Pancreas (tissue), 10 donors: ENCODE data around the gene VAPA. TPM values are rescaled to one million over a fixed set of nuclear protein-coding genes. Genes with fewer than 3 reads are reported as not detected.

Experiments used
- ATAC-seq, 4 donors: fragments of 200-7000 bp; cut with Tn5 transposase; one replicate each; pipeline versions ENCODE4 v1.8.0 to v1.9.1; 2020; ENCODE audit warnings: mild to moderate bottlenecking in 4 of 4, moderate library complexity in 4 of 4
- DNase-seq, 6 donors: peaks; one replicate each; pipeline ENCODE4 v3.0.0-alpha.2; 2020
- FAIRE-seq: peaks from 2 replicates; lab custom pipeline; 2012; peaks lifted over from hg19 to GRCh38; lab: Jason Lieb, UNC
- H3K27ac ChIP-seq, 4 donors: fragments of 200-600 bp; sonication (generic); 1 replicate in 3 of 4; 2 replicates in 1 of 4; pipeline versions ENCODE4 v1.5.0 to v1.8.0; 2020
- H3K27me3 ChIP-seq, 4 donors: fragments of 200-600 bp; one replicate each; pipeline ENCODE4 v1.8.0; 2021
- H3K36me3 ChIP-seq, 3 donors: fragments of 200-600 bp; sonication (generic) in 1 of 3; one replicate each; pipeline versions ENCODE4 v1.5.0 to v1.8.0; 2020 to 2021
- H3K4me1 ChIP-seq, 3 donors: fragments of 200-600 bp; one replicate each; pipeline ENCODE4 v1.8.0; 2021
- H3K4me3 ChIP-seq, 4 donors: fragments of 200-600 bp; sonication (generic) in 2 of 4; one replicate each; pipeline versions ENCODE4 v1.5.0 to v1.8.0; 2020 to 2021
- H3K9me3 ChIP-seq, 4 donors: fragments of 200-600 bp; one replicate each; pipeline ENCODE4 v1.8.0; 2021
- CTCF ChIP-seq, 4 donors: fragments of 200-600 bp; sonication (generic) in 3 of 4; IDR thresholded peaks; one replicate each; pipeline versions ENCODE4 v1.5.0 to v1.8.0; 2021; ENCODE audit warnings: antibody characterized with exemption in 4 of 4
- WGBS, 2 donors: extraction: QIAGEN DNeasy Blood & Tissue Kit; methylation state at CpG; one replicate each; pipeline ENCODE4 v1.1.7; 2013; 5-methylcytosine and 5-hydroxymethylcytosine counted together
- intact Hi-C, 3 donors: fragments of 100-400 bp; cut with DNase I; formaldehyde crosslinking; loops; one replicate each; pipeline versions ENCODE4 v1.11.1 to v1.14.2; 2022
- polyA plus RNA-seq, 2 donors: library from polyadenylated mRNA; stranded (reverse); fragments of 200-250 nt; gene quantifications; one replicate each; pipeline ENCODE4 v1.2.3, GENCODE V29; 2013
- total RNA-seq, 6 donors: library from RNA; stranded (reverse); fragmentation: NEBNext Ultra II Directional in 4 of 6; extraction: Animal tissue kit (Norgen Biotek cat#: 25700) in 4 of 6; gene quantifications; one replicate each; pipeline versions ENCODE4 v1.2.1 to v1.2.4, GENCODE V29; 2021 to 2023
- donor health status: healthy with polysubstance abuse.
- donor health status: DM: no; HTN: no; CAD: no; lungs with moderate emphysema.
- donor health status: DM: no; HTN: no; CAD: no.
- donor health status: control.
- donor health status: control.
- donor health status: Bipolar disorder and iron deficiency.
- donor health status: DM: yes; HTN: yes; CAD: no.
- donor health status: DM: no; HTN: no; CAD: no.
- donor health status: DM: no; HTN: no; CAD: no.
- donor health status: DM: yes; HTN: yes; CAD: no.

VAPA gene
- total and polyA plus RNA-seq, 8 donors = 33.5 to 117 (median 97.4) TPM

GRCh38 chr18:9994026-9994570 lies 80.3 kb downstream of the VAPA start:
- ATAC-seq = peak; percentile 67 to 83 (median 79)
- TF ChIP-seq CTCF (IDR thresholded peaks at IDR 0.05) = no peak
- no peaks in the 10 kb centered on the region for H3K27me3 ChIP-seq

GRCh38 chr18:9994701-9995235 lies 81.0 kb downstream of the VAPA start:
- Histone ChIP-seq H3K4me1 (peaks cover 0 to 8% (median 5%) of the 10 kb centered on the region in 3 donors), H3K27me3 (no peaks in the 10 kb centered on the region), H3K27ac (peak overlapping the region in 3 of 4 donors; percentile 47 to 66 (median 65)), H3K4me3 (no peak overlapping the region), H3K36me3 (no peaks in the 10 kb centered on the region), H3K9me3 (no peaks in the 10 kb centered on the region)
- TF ChIP-seq CTCF (IDR thresholded peaks at IDR 0.05) = no peak
- no peak for DNase-seq
- FAIRE-seq = no peak
- intact Hi-C loops = no loop called here
- ATAC-seq = peak in 2 of 4 donors; percentile 12 to 14
- 48 to 61% methylated on average over 6 of the region's 6 CpGs for WGBS, 2 donors

More at GRCh38 chr18:9994026-9994570, 80.3 kb downstream of the VAPA start:
- no peaks in the 10 kb centered on the region for H3K9me3 ChIP-seq
- intact Hi-C loops = no loop called here
- H3K36me3 ChIP-seq = no peaks in the 10 kb centered on the region
- WGBS, 2 donors = 13 to 15% methylated on average over 11 of the region's 11 CpGs
- peak in 2 of 6 donors; percentile 18 to 42 for DNase-seq
- no peak overlapping the region for H3K4me3 ChIP-seq
- H3K4me1 ChIP-seq = peaks cover 0 to 8% (median 5%) of the 10 kb centered on the region in 3 donors
- peak overlapping the region in 3 of 4 donors; percentile 47 to 66 (median 65) for H3K27ac ChIP-seq
- FAIRE-seq = no peak

- no peak for ATAC-seq
Measured at GRCh38 chr18:9995631-9996030, 81.8 kb downstream of the VAPA start.

GRCh38 chr18:9996094-9996493 lies 82.3 kb downstream of the VAPA start:
- Histone ChIP-seq H3K36me3 (no peaks in the 10 kb centered on the region), H3K27me3 (no peaks in the 10 kb centered on the region), H3K9me3 (no peaks in the 10 kb centered on the region), H3K27ac (no peak overlapping the region), H3K4me1 (peaks cover 0 to 8% (median 5%) of the 10 kb centered on the region in 3 donors), H3K4me3 (no peak overlapping the region)
- intact Hi-C loops = no loop called here
- WGBS, 2 donors = 55 to 68% methylated on average over 3 of the region's 3 CpGs
- DNase-seq = no peak
- no peak for ATAC-seq
- FAIRE-seq = no peak
- no peak for TF ChIP-seq CTCF (IDR thresholded peaks at IDR 0.05)

More at GRCh38 chr18:9995631-9996030, 81.8 kb downstream of the VAPA start:
- no peaks in the 10 kb centered on the region for H3K36me3 ChIP-seq
- H3K9me3 ChIP-seq = no peaks in the 10 kb centered on the region
- H3K4me1 ChIP-seq = peaks cover 0 to 8% (median 5%) of the 10 kb centered on the region in 3 donors
- FAIRE-seq (no peak), DNase-seq (no peak)
- H3K27ac ChIP-seq = peak overlapping the region in 2 of 4 donors; percentile 47 to 65
- H3K27me3 ChIP-seq = no peaks in the 10 kb centered on the region
- intact Hi-C loops = no loop called here
- H3K4me3 ChIP-seq = no peak overlapping the region
- 85 to 96% methylated on average over 2 of the region's 2 CpGs for WGBS, 2 donors
- no peak for TF ChIP-seq CTCF (IDR thresholded peaks at IDR 0.05)

GRCh38 chr18:9997711-9998110 lies 83.9 kb downstream of the VAPA start:
- no peak for ATAC-seq
- intact Hi-C loops = no loop called here
- FAIRE-seq = no peak
- Histone ChIP-seq H3K4me3 (no peak overlapping the region), H3K27ac (no peak overlapping the region), H3K4me1 (peaks cover 0 to 8% (median 5%) of the 10 kb centered on the region in 3 donors), H3K27me3 (no peaks in the 10 kb centered on the region), H3K36me3 (no peaks in the 10 kb centered on the region), H3K9me3 (no peaks in the 10 kb centered on the region)
- WGBS, 2 donors = 68 to 70% methylated on average over 1 of the region's 1 CpG
- TF ChIP-seq CTCF (IDR thresholded peaks at IDR 0.05) = no peak
- no peak for DNase-seq
